GM19025 (cell line): ENCODE results near the gene GALR3.
"Not testable (repeated sequence)": the region's sequence is repeated elsewhere in the genome, so short reads cannot be mapped to it uniquely, and the experiment has no call there.

Experiments used
- ATAC-seq: cut with Tn5 transposase; IDR thresholded peaks from one replicate; pipeline ENCODE4 v1.9.1; 2021; ENCODE audit warnings: mild to moderate bottlenecking, low read depth, moderate library complexity; ENCODE audit not compliant: unreplicated experiment

The GALR3 gene

GRCh38 chr22:37823134-37823985 is at the start of gene GALR3:
GALR3 (plus strand) TSS chr22:37823382; CDS start chr22:37823407, 25 bp downstream.
- ATAC-seq: no peak

- no peak for ATAC-seq
These were observed 48.5 kb upstream of the GALR3 start for GRCh38 chr22:37774728-37775127.

- ATAC-seq: no peak
These were observed 47.2 kb upstream of the GALR3 start for GRCh38 chr22:37775785-37776638.

GRCh38 chr22:37776639-37777005 is 46.6 kb upstream of the GALR3 start:
- no peak for ATAC-seq

GRCh38 chr22:37777122-37777687 is 46.0 kb upstream of the GALR3 start:
- ATAC-seq: peak; percentile 65

- no peak for ATAC-seq
These were observed 44.7 kb upstream of the GALR3 start for GRCh38 chr22:37778370-37779009.

GRCh38 chr22:37781434-37782059 is 41.6 kb upstream of the GALR3 start:
- no peak for ATAC-seq

- no peak for ATAC-seq
These were observed 40.6 kb upstream of the GALR3 start for GRCh38 chr22:37782340-37783168.

GRCh38 chr22:37784829-37785495 is 38.2 kb upstream of the GALR3 start:
- ATAC-seq: no peak

GRCh38 chr22:37790234-37790633 is 32.9 kb upstream of the GALR3 start:
- no peak for ATAC-seq

GRCh38 chr22:37792494-37792893 is 30.7 kb upstream of the GALR3 start:
- ATAC-seq: no peak

GRCh38 chr22:37794376-37794775 is 28.8 kb upstream of the GALR3 start:
- no peak for ATAC-seq

GRCh38 chr22:37796079-37796478 is 27.1 kb upstream of the GALR3 start:
- ATAC-seq: no peak

GRCh38 chr22:37797259-37797658 is 25.9 kb upstream of the GALR3 start:
- not testable (repeated sequence) for ATAC-seq

GRCh38 chr22:37797874-37798500 is 25.2 kb upstream of the GALR3 start:
- no peak for ATAC-seq

GRCh38 chr22:37799979-37800378 is 23.2 kb upstream of the GALR3 start:
- not testable (repeated sequence) for ATAC-seq

GRCh38 chr22:37801946-37802309 is 21.3 kb upstream of the GALR3 start:
- no peak for ATAC-seq
